K562 (cell line): ENCODE results near the gene DSC1. TPM values are rescaled to one million over a fixed set of nuclear protein-coding genes. Genes with fewer than 3 reads are reported as not detected.

Experiments used
- C11orf30 ChIP-seq: fragments of 450-650 bp; IDR thresholded peaks from 2 replicates; pipeline ENCODE4 v1.6.1; 2016; ENCODE audit warnings: low read depth, mild to moderate bottlenecking
- CHD1 ChIP-seq: fragments of 200-600 bp; sonication (generic); IDR thresholded peaks from one replicate; pipeline ENCODE4 v1.6.1; 2012; ENCODE audit warnings: mild to moderate bottlenecking, moderate library complexity, low read length, inconsistent platforms
- ELF1 ChIP-seq: fragments of 200-800 bp; sonication (Bioruptor generic); IDR thresholded peaks from 2 replicates; pipeline ENCODE4 v1.6.1; 2016; ENCODE audit warnings: missing genetic modification characterization, missing compliant biosample characterization
- HIVEP1 ChIP-seq: fragments of 250-450 bp; sonication (Bioruptor Pico); IDR thresholded peaks from 2 replicates; pipeline ENCODE4 v1.4.0; 2020; ENCODE audit warnings: mild to moderate bottlenecking
- HNRNPK ChIP-seq: fragments of 200-400 bp; formaldehyde crosslinking; IDR thresholded peaks from one replicate; pipeline ENCODE4 v1.6.1; 2018; ENCODE audit warnings: mild to moderate bottlenecking, low read depth, low read length; ENCODE audit not compliant: poor library complexity, severe bottlenecking
- JUNB ChIP-seq: fragments of 450-650 bp; formaldehyde crosslinking; conservative IDR thresholded peaks from 2 replicates; pipeline ENCODE4 v1.4.0; 2020; ENCODE audit warnings: mild to moderate bottlenecking
- JUND ChIP-seq, 2 experiments: IDR thresholded peaks; 2 replicates in 1 of 2; 3 replicates in 1 of 2; pipeline ENCODE4 v1.6.1; 2011; ENCODE audit warnings: borderline replicate concordance in 2 of 2, low read depth in 2 of 2, low read length in 2 of 2, improper control_type of control experiment in 1 of 2, missing biosample characterization in 1 of 2, missing genetic modification characterization in 1 of 2, missing genetic modification reagents in 1 of 2
- KAT8 ChIP-seq: fragments of 450-650 bp; IDR thresholded peaks from 2 replicates; pipeline ENCODE4 v1.6.1; 2016; ENCODE audit warnings: low read depth, mild to moderate bottlenecking
- KDM2B ChIP-seq: fragments of 250-450 bp; sonication (Bioruptor Pico); IDR thresholded peaks from 2 replicates; pipeline ENCODE4 v1.8.0; 2021; ENCODE audit warnings: mild to moderate bottlenecking, moderate library complexity
- MEF2A ChIP-seq: IDR thresholded peaks from 2 replicates; pipeline ENCODE4 v1.6.1; 2011; ENCODE audit warnings: low read depth, mild to moderate bottlenecking, low read length, moderate library complexity; ENCODE audit not compliant: control insufficient read depth
- SMC3 ChIP-seq: conservative IDR thresholded peaks from 2 replicates; pipeline ENCODE4 v1.6.1; 2011; ENCODE audit warnings: low read depth, low read length, improper control_type of control experiment; ENCODE audit not compliant: insufficient read depth
- SRSF7 ChIP-seq: fragments of 200-400 bp; formaldehyde crosslinking; optimal IDR thresholded peaks from 2 replicates; pipeline ENCODE3; 2017; ENCODE audit warnings: mild to moderate bottlenecking, low read depth, low read length
- ZC3H4 ChIP-seq: sonication (generic); formaldehyde crosslinking; IDR thresholded peaks from 2 replicates; pipeline ENCODE4 v1.9.0; 2021; ENCODE audit warnings: missing genetic modification reagents, borderline replicate concordance
- ZNF224 ChIP-seq: sonication (generic); formaldehyde crosslinking; IDR thresholded peaks from 2 replicates; pipeline ENCODE4 v1.8.0; 2022; ENCODE audit warnings: mild to moderate bottlenecking, missing genetic modification reagents
- polyA plus RNA-seq, 8 experiments: library from polyadenylated mRNA; depleted of rRNA in 4 of 8; stranded (reverse) in 5 of 8; unstranded in 3 of 8; fragments of >200 nt; fragmentation: Nextera tagmentation in 2 of 8; fragmentation: Illumina TruSeq in 1 of 8; extraction: Ambion mirVana in 2 of 8; extraction: Trizol in 1 of 8; gene quantifications; 2 replicates each; pipeline versions ENCODE4 v1.2.1 to v1.2.3, GENCODE V29; 2011 to 2014; ENCODE audit warnings: inconsistent platforms in 1 of 8, missing spikeins in 1 of 8
- total RNA-seq, 7 experiments: library from RNA; depleted of rRNA in 6 of 7; stranded (reverse); fragments of >200 nt in 6 of 7; fragmentation: Illumina TruSeq in 2 of 7; extraction: Trizol in 2 of 7; gene quantifications; 2 replicates each; pipeline versions ENCODE4 v1.2.1 to v1.2.3, GENCODE V29; 2011 to 2021; ENCODE audit warnings: low replicate concordance in 1 of 7
- TF ChIP-seq, protein P1 (sequence below), 2 experiments: fragments of 450-650 bp; IDR thresholded peaks; 2 replicates each; pipeline ENCODE4 v1.6.1; 2016; ENCODE audit warnings: mild to moderate bottlenecking in 2 of 2, borderline replicate concordance in 1 of 2, low read depth in 1 of 2, moderate library complexity in 1 of 2
- TF ChIP-seq, protein P2 (sequence below): fragments of 250-450 bp; sonication (Bioruptor Pico); IDR thresholded peaks from 2 replicates; pipeline ENCODE4 v1.8.0; 2022; ENCODE audit warnings: inconsistent platforms
- TF ChIP-seq, protein P3 (sequence below): fragments of 250-450 bp; sonication (Bioruptor Pico); IDR thresholded peaks from 2 replicates; pipeline ENCODE4 v1.5.0; 2022; ENCODE audit warnings: mild to moderate bottlenecking

DSC1 gene
- total and polyA plus RNA-seq, 9 of the 15 experiments (the other 6 are each of a cell fraction or from before 2014, with no cell fraction given) = 0.04 to 0.07 (median 0.05) TPM; not detected in 4

DNA sequence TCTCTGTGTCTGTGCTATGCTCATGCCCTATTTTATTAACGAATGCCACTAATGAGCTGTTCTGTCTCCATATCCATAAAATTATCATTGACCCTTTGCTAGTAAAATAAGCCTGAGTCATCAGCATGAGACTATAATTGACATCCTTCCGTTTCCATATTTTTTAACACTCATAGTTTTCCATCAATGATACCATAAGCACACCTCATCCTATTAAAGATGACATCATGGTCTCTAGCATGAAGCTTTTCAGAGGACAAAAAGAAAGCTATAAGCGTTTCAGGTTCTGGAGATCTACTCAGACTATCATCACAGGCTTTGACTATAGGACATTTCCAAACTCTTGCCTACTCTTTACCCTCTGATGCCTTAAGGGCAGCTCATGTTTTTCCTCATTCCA lies 59.2 kb downstream of the DSC1 start (continued):
- TF ChIP-seq, protein P1, sequence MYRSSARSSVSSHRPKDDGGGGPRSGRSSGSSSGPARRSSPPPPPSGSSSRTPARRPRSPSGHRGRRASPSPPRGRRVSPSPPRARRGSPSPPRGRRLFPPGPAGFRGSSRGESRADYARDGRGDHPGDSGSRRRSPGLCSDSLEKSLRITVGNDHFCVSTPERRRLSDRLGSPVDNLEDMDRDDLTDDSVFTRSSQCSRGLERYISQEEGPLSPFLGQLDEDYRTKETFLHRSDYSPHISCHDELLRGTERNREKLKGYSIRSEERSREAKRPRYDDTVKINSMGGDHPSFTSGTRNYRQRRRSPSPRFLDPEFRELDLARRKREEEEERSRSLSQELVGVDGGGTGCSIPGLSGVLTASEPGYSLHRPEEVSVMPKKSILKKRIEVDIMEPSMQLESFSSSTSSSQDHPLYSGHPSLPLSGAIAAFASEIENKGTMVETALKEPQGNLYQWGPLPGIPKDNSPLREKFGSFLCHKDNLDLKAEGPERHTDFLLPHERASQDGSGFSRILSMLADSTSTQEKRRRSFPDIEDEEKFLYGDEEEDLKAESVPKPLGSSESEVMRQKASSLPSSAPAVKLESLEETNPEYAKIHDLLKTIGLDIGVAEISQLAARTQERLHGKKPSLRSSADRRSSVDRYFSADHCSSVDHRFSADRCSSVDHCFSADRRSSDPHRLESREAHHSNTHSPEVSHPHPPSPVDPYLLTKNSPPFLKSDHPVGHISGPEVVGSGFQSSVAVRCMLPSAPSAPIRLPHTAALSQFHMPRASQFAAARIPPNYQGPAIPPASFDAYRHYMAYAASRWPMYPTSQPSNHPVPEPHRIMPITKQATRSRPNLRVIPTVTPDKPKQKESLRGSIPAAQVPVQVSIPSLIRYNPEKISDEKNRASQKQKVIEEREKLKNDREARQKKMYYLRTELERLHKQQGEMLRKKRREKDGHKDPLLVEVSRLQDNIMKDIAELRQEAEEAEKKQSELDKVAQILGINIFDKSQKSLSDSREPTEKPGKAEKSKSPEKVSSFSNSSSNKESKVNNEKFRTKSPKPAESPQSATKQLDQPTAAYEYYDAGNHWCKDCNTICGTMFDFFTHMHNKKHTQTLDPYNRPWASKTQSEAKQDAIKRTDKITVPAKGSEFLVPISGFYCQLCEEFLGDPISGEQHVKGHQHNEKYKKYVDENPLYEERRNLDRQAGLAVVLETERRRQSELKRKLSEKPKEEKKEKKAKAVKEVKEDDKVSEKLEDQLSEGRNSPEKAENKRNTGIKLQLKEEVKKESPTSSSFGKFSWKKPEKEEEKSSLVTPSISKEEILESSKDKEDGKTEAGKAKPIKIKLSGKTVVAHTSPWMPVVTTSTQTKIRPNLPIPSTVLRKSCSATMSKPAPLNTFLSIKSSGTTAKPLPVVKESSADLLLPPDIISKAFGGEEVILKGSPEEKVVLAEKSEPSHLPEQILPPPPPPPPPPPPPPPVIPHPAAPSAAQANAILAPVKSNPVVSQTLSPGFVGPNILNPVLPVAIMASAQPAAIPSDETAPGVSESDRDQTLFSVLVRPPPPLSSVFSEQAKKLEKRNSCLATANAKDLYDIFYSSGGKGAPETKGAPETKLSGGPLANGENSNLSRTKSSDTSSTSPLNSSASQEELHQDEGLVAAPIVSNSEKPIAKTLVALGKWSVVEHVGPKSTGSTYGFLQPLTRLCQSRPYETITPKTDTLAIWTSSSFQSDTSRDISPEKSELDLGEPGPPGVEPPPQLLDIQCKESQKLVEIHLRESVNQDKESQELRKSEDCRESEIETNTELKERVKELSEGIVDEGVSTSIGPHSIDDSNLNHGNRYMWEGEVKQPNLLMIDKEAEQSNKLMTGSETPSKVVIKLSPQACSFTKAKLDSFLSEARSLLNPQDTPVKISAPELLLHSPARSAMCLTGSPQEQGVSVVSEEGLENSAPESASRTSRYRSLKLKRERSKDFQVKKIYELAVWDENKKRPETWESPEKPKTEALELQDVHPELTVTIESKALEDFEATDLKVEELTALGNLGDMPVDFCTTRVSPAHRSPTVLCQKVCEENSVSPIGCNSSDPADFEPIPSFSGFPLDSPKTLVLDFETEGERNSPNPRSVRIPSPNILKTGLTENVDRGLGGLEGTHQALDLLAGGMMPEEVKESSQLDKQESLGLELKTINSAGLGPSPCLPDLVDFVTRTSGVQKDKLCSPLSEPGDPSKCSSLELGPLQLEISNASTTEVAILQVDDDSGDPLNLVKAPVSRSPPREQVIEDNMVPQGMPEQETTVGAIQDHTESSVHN (IDR thresholded peaks at IDR 0.05; ENCODE audit: borderline replicate concordance in 1 of 2, low read depth in 1 of 2) = no peak
- TF ChIP-seq, protein P2, sequence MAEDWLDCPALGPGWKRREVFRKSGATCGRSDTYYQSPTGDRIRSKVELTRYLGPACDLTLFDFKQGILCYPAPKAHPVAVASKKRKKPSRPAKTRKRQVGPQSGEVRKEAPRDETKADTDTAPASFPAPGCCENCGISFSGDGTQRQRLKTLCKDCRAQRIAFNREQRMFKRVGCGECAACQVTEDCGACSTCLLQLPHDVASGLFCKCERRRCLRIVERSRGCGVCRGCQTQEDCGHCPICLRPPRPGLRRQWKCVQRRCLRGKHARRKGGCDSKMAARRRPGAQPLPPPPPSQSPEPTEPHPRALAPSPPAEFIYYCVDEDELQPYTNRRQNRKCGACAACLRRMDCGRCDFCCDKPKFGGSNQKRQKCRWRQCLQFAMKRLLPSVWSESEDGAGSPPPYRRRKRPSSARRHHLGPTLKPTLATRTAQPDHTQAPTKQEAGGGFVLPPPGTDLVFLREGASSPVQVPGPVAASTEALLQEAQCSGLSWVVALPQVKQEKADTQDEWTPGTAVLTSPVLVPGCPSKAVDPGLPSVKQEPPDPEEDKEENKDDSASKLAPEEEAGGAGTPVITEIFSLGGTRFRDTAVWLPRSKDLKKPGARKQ (CRISPR knock-in tag) = no peak
- TF ChIP-seq JUNB (CRISPR knock-in tag) = peak; percentile 57
- TF ChIP-seq, protein P3, sequence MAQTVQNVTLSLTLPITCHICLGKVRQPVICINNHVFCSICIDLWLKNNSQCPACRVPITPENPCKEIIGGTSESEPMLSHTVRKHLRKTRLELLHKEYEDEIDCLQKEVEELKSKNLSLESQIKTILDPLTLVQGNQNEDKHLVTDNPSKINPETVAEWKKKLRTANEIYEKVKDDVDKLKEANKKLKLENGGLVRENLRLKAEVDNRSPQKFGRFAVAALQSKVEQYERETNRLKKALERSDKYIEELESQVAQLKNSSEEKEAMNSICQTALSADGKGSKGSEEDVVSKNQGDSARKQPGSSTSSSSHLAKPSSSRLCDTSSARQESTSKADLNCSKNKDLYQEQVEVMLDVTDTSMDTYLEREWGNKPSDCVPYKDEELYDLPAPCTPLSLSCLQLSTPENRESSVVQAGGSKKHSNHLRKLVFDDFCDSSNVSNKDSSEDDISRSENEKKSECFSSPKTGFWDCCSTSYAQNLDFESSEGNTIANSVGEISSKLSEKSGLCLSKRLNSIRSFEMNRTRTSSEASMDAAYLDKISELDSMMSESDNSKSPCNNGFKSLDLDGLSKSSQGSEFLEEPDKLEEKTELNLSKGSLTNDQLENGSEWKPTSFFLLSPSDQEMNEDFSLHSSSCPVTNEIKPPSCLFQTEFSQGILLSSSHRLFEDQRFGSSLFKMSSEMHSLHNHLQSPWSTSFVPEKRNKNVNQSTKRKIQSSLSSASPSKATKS (CRISPR knock-in tag) = no peak
- TF ChIP-seq CHD1 = no peak
- TF ChIP-seq SMC3 = no peak
- peak; percentile 32 for TF ChIP-seq C11orf30
- no peak for TF ChIP-seq ZNF224 (CRISPR knock-in tag)
- TF ChIP-seq HIVEP1 (CRISPR knock-in tag) = no peak
- TF ChIP-seq ZC3H4 = no peak
- TF ChIP-seq JUND (IDR thresholded peaks at IDR 0.05; ENCODE audit: borderline replicate concordance, low read depth, low read length) = no peak
- TF ChIP-seq JUND (tag; IDR thresholded peaks at IDR 0.05; ENCODE audit: borderline replicate concordance, low read depth, low read length) = peak; percentile 59; the same call in 2 of the 3 replicates
- no peak for TF ChIP-seq HNRNPK
- TF ChIP-seq SRSF7 = no peak
- no peak for TF ChIP-seq ELF1 (tag)
- TF ChIP-seq MEF2A = no peak
- no peak for TF ChIP-seq KDM2B (CRISPR knock-in tag)
- TF ChIP-seq KAT8 = no peak
